CD4-positive, alpha-beta memory T cell (primary cell): Measurements from ENCODE around the gene HID1. TPM values are rescaled to one million over a fixed set of nuclear protein-coding genes. Genes with fewer than 3 reads are reported as not detected.
"Not testable (repeated sequence)": the region's sequence is repeated elsewhere in the genome, so short reads cannot be mapped to it uniquely, and the experiment has no call there.

ENCODE experiments used
- CTCF ChIA-PET: fragments of 350-600 bp; sonication (Branson Sonifier 250); formaldehyde crosslinking; loops from one replicate; lab custom pipeline; 2021; ENCODE audit warnings: inconsistent platforms; ENCODE audit not compliant: partially characterized antibody; lab: Charles Lee
- POLR2A ChIA-PET: fragments of 350-600 bp; sonication (Branson Sonifier 250); formaldehyde crosslinking; loops from one replicate; lab custom pipeline; 2021; ENCODE audit not compliant: partially characterized antibody; lab: Charles Lee
- DNase-seq, 5 donors: peaks; one replicate each; pipeline versions ENCODE4 v3.0.0 to v3.0.0-alpha.2; 2020 to 2022; ENCODE audit warnings: mixed read lengths in 1 of 5
- H3K27ac ChIP-seq: one replicate; pipeline ENCODE4 v1.7.0; 2013; ENCODE audit warnings: low read depth, low read length
- H3K27me3 ChIP-seq: 2 replicates; pipeline ENCODE4 v1.7.0; 2013; ENCODE audit warnings: mild to moderate bottlenecking, low read length, moderate library complexity; ENCODE audit not compliant: insufficient read depth
- H3K36me3 ChIP-seq: 2 replicates; pipeline ENCODE4 v1.7.0; 2013; ENCODE audit warnings: mild to moderate bottlenecking, low read length, moderate library complexity; ENCODE audit not compliant: insufficient read depth
- H3K4me1 ChIP-seq: 2 replicates; pipeline ENCODE4 v1.7.0; 2013; ENCODE audit warnings: mild to moderate bottlenecking, low read length, moderate library complexity; ENCODE audit not compliant: insufficient read depth
- H3K4me3 ChIP-seq, 2 donors: one replicate each; pipeline ENCODE4 v1.7.0; 2013; ENCODE audit warnings: low read length in 2 of 2, mild to moderate bottlenecking in 1 of 2
- H3K9me3 ChIP-seq, 2 donors: one replicate each; pipeline ENCODE4 v1.7.0; 2013; ENCODE audit warnings: low read length in 2 of 2, control low read depth in 1 of 2; ENCODE audit not compliant: control insufficient read depth in 1 of 2
- H3K27ac Mint-ChIP-seq, 7 donors: one replicate each; pipeline ENCODE4 v1.8.0; 2020 to 2021; ENCODE audit warnings: mixed read lengths in 7 of 7, mild to moderate bottlenecking in 6 of 7, inconsistent platforms in 3 of 7, moderate library complexity in 3 of 7
- H3K27me3 Mint-ChIP-seq, 2 donors: one replicate each; pipeline ENCODE4 v1.8.0; 2020 to 2021; ENCODE audit warnings: mixed read lengths in 2 of 2
- H3K36me3 Mint-ChIP-seq, 2 donors: one replicate each; pipeline ENCODE4 v1.8.0; 2020 to 2021; ENCODE audit warnings: mixed read lengths in 2 of 2, inconsistent platforms in 1 of 2, mild to moderate bottlenecking in 1 of 2
- H3K4me1 Mint-ChIP-seq, 4 donors: one replicate each; pipeline ENCODE4 v1.8.0; 2020 to 2021; ENCODE audit warnings: mixed read lengths in 4 of 4, mild to moderate bottlenecking in 1 of 4
- H3K4me3 Mint-ChIP-seq, 8 donors: one replicate each; pipeline ENCODE4 v1.8.0; 2020 to 2021; ENCODE audit warnings: mixed read lengths in 8 of 8, mild to moderate bottlenecking in 7 of 8, moderate library complexity in 6 of 8, inconsistent platforms in 3 of 8
- H3K9me3 Mint-ChIP-seq, 8 donors: one replicate each; pipeline ENCODE4 v1.8.0; 2020 to 2021; ENCODE audit warnings: mixed read lengths in 8 of 8, mild to moderate bottlenecking in 5 of 8, inconsistent platforms in 3 of 8, moderate library complexity in 1 of 8
- intact Hi-C: fragments of 100-400 bp; cut with micrococcal nuclease; formaldehyde crosslinking; loops from one replicate; pipeline ENCODE4 v1.15.1; 2023
- polyA plus RNA-seq, 2 donors: library from polyadenylated mRNA; unstranded; fragments of 300-500 nt; fragmentation: Illumina TruSeq; gene quantifications; one replicate each; pipeline ENCODE4 v1.2.3, GENCODE V29; 2021
- total RNA-seq, 2 experiments: library from RNA; stranded (reverse); gene quantifications; one replicate each; pipeline ENCODE4 v1.2.3, GENCODE V29; 2021

HID1 gene
- total and polyA plus RNA-seq, 4 experiments from 2014 or later = 3.0 to 19.5 (median 11.3) TPM

GRCh38 chr17:75006653-75007052 lies 34.1 kb upstream of the HID1 start:
- no peak overlapping the region for H3K4me3 Mint-ChIP-seq
- CTCF ChIA-PET = interaction anchor here (1.2 to 9.5 kb wide), 3 partner anchors 21 to 44 kb away, joined by 3 to 89 read pairs (median 4); no protein-coding TSS in a partner anchor
- H3K4me1 Mint-ChIP-seq = peaks cover 0 to under 1% (median 0%) of the 10 kb centered on the region in 4 donors

DNA sequence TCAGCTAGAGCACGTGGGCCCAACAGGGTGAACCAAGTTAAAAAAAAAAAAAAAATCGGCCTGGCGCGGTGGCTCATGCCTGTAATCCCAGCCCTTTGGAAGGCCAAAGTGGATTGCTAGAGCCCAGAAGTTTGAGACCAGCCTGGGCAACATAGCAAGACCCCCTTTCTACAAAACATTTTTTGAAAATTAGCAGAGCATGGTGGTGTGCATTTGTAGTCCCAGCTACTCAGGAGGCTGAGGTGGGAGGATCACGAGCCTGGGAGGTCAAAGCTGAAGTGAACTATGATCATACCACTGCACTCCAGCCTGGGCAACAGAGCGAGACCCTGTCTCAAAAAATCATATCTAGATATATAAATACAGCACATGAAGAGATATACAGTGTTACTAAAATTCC lies 33.5 kb upstream of the HID1 start:
- H3K27me3 ChIP-seq, H3K4me1 Mint-ChIP-seq, H3K4me1 ChIP-seq, H3K27ac ChIP-seq, H3K27me3 Mint-ChIP-seq, H3K36me3 ChIP-seq, H3K4me3 ChIP-seq, H3K9me3 Mint-ChIP-seq, H3K36me3 Mint-ChIP-seq, H3K9me3 ChIP-seq, H3K27ac Mint-ChIP-seq, DNase-seq: not testable (repeated sequence)
- peak overlapping the region in 1 of 8 donors; percentile 7 for H3K4me3 Mint-ChIP-seq
- ChIA-PET POLR2A (interaction anchor here (0.6 to 1.5 kb wide), 4 partner anchors 18 to 44 kb away, joined by 3 to 6 read pairs (median 4); no protein-coding TSS in a partner anchor), CTCF (interaction anchor here (0.6 to 9.5 kb wide), 3 partner anchors 20 to 44 kb away, joined by 3 to 89 read pairs (median 3); no protein-coding TSS in a partner anchor)
- intact Hi-C loops = loop anchor here (1.0 kb wide), 1 partner anchor 45 kb away; no protein-coding TSS in a partner anchor

More at GRCh38 chr17:75006653-75007052, 34.1 kb upstream of the HID1 start:
- Histone ChIP-seq H3K4me3 (no peak overlapping the region), H3K27me3 (no peaks in the 10 kb centered on the region), H3K9me3 (no peaks in the 10 kb centered on the region), H3K36me3 (no peaks in the 10 kb centered on the region), H3K27ac (no peak overlapping the region), H3K4me1 (peaks cover under 1% of the 10 kb centered on the region)
- DNase-seq = no peak
- Mint-ChIP-seq H3K27me3 (peaks cover 2% of the 10 kb centered on the region in 2 donors), H3K36me3 (no peaks in the 10 kb centered on the region), H3K27ac (no peak overlapping the region), H3K9me3 (no peaks in the 10 kb centered on the region)
- POLR2A ChIA-PET = interaction anchor here (0.6 to 1.5 kb wide), 4 partner anchors 19 to 45 kb away, joined by 3 to 6 read pairs (median 3); partner anchors contain the start of gene CDR2L
- intact Hi-C loops = loop anchor here (1.0 kb wide), 1 partner anchor 45 kb away; no protein-coding TSS in a partner anchor

DNA sequence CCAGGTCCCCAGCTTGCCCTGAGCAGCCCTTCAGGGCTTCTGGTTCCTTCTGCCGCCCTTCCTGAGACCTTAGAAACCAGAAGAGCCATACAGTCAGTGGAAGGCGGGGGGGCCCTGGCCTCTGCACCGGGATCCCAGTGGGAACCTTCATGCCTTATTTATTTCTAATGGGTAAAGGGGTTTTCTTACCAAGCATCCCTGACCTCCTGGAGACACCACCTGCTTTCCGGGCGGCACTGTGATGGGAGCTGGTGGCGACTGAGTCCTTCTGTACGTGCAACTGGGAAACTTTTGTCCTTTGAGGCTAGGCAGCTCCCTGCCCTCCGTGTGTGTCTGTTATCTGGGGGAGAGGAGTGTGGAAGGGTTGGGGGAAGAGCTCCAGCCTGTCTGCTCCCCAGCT lies 32.7 kb upstream of the HID1 start:
- DNase-seq = no peak
- no peak overlapping the region for H3K4me3 Mint-ChIP-seq
- no peaks in the 10 kb centered on the region for H3K36me3 ChIP-seq
- H3K27ac ChIP-seq = no peak overlapping the region
- no peaks in the 10 kb centered on the region for H3K9me3 ChIP-seq
- H3K36me3 Mint-ChIP-seq = no peaks in the 10 kb centered on the region
- ChIA-PET POLR2A (interaction anchor here (1.0 kb wide), 1 partner anchor 17 kb away, joined by 4 read pairs; no protein-coding TSS in a partner anchor), CTCF (interaction anchor here (0.6 to 9.5 kb wide), 3 partner anchors 20 to 43 kb away, joined by 3 to 89 read pairs (median 3); no protein-coding TSS in a partner anchor)
- H3K4me3 ChIP-seq = no peak overlapping the region
- peaks cover 2% of the 10 kb centered on the region in 2 donors for H3K27me3 Mint-ChIP-seq
- intact Hi-C loops = no loop called here
- H3K9me3 Mint-ChIP-seq = no peaks in the 10 kb centered on the region
- H3K27me3 ChIP-seq = no peaks in the 10 kb centered on the region
- H3K27ac Mint-ChIP-seq = no peak overlapping the region
- no peaks in the 10 kb centered on the region for H3K4me1 ChIP-seq
- H3K4me1 Mint-ChIP-seq = no peaks in the 10 kb centered on the region

- ChIA-PET CTCF (interaction anchor here (1.1 to 1.5 kb wide), 2 partner anchors 8 to 42 kb away, joined by 3 to 4 read pairs; partner anchors contain the start of gene MRPL58), POLR2A (interaction anchor here (1.9 kb wide), 1 partner anchor 9 kb away, joined by 6 read pairs; no protein-coding TSS in a partner anchor)
- peaks cover 2% of the 10 kb centered on the region in 2 donors for H3K27me3 Mint-ChIP-seq
- H3K4me1 Mint-ChIP-seq = no peaks in the 10 kb centered on the region
- no peak overlapping the region for H3K4me3 ChIP-seq
- no peaks in the 10 kb centered on the region for H3K36me3 ChIP-seq
- no peak overlapping the region for H3K4me3 Mint-ChIP-seq
- intact Hi-C loops = no loop called here
- H3K9me3 ChIP-seq = no peaks in the 10 kb centered on the region
- no peak for DNase-seq
- no peaks in the 10 kb centered on the region for H3K27me3 ChIP-seq
- no peaks in the 10 kb centered on the region for H3K36me3 Mint-ChIP-seq
- no peaks in the 10 kb centered on the region for H3K4me1 ChIP-seq
- no peaks in the 10 kb centered on the region for H3K9me3 Mint-ChIP-seq
- H3K27ac Mint-ChIP-seq = no peak overlapping the region
- H3K27ac ChIP-seq = no peak overlapping the region
Observed at GRCh38 chr17:75004371-75004770, 31.8 kb upstream of the HID1 start.

DNA sequence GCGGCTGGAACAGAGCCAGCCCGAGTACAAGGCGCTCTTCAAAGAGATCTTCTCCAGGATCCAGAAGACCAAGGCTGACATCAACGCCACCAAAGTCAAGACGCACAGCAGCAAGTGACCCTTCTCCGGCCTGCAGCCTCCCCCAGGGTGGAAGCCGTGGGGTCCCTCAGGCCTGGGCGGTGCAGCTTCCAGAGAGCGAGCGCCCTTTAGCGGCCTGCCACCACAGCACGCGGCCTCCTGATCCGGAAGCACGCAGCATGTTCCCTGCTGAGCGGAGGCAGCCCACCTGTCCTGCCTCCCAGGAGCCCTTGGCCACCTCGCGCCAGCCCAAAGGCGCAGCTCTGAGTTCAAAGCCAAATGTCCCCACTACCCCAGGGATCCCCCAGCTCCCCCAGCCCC lies 31.4 kb upstream of the HID1 start:
- Mint-ChIP-seq H3K4me1 (peaks cover 0 to under 1% (median 0%) of the 10 kb centered on the region in 4 donors), H3K36me3 (no peaks in the 10 kb centered on the region)
- CTCF ChIA-PET = interaction anchor here (0.8 to 1.5 kb wide), 3 partner anchors 9 to 43 kb away, joined by 3 to 4 read pairs (median 3); partner anchors contain the start of gene MRPL58

DNA sequence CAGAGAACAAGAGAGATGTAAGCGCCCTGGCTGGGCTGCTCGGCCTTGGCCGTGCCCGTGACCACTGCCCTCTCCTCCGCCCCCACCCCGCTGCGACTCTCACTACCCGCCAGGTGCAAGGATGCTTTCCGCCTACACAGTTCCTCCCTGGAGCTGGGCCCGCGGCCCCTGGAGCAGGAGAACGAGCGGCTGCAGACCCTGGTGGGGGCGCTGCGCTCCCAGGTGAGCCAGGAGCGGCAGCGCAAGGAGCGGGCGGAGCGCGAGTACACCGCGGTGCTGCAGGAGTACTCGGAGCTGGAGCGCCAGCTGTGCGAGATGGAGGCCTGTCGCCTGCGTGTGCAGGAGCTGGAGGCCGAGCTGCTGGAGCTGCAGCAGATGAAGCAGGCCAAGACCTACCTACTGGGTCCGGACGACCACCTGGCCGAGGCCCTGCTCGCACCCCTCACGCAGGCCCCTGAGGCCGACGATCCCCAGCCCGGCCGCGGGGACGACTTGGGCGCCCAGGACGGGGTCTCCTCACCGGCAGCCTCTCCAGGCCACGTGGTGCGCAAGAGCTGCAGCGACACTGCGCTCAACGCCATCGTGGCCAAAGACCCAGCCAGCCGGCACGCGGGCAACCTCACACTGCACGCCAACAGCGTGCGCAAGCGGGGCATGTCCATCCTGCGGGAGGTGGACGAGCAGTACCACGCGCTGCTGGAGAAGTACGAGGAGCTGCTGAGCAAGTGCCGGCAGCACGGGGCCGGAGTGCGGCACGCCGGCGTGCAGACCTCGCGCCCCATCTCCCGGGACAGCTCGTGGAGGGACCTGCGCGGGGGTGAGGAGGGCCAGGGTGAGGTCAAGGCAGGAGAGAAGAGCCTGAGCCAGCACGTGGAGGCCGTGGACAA lies 30.8 kb upstream of the HID1 start:
- POLR2A ChIA-PET = interaction anchor here (1.0 to 1.9 kb wide), 2 partner anchors 10 to 16 kb away, joined by 3 to 6 read pairs; partner anchors contain the start of gene CDR2L
- H3K4me1 Mint-ChIP-seq = peaks cover 0 to 6% (median 4%) of the 10 kb centered on the region in 4 donors
- no peak overlapping the region for H3K27ac ChIP-seq
- H3K9me3 Mint-ChIP-seq = no peaks in the 10 kb centered on the region
- no peaks in the 10 kb centered on the region for H3K36me3 Mint-ChIP-seq
- H3K4me3 Mint-ChIP-seq = no peak overlapping the region
- no peaks in the 10 kb centered on the region for H3K4me1 ChIP-seq
- no peaks in the 10 kb centered on the region for H3K9me3 ChIP-seq
- no peak overlapping the region for H3K27ac Mint-ChIP-seq
- intact Hi-C loops = no loop called here
- DNase-seq = no peak
- peaks cover 2% of the 10 kb centered on the region in 2 donors for H3K27me3 Mint-ChIP-seq
- no peaks in the 10 kb centered on the region for H3K36me3 ChIP-seq
- CTCF ChIA-PET = interaction anchor here (0.8 to 1.5 kb wide), 3 partner anchors 9 to 42 kb away, joined by 3 to 4 read pairs (median 3); partner anchors contain the start of gene MRPL58
- no peaks in the 10 kb centered on the region for H3K27me3 ChIP-seq
- H3K4me3 ChIP-seq = no peak overlapping the region

More for the DNA sequence above, 31.4 kb upstream of the HID1 start:
- H3K4me1 ChIP-seq = no peaks in the 10 kb centered on the region
- H3K9me3 ChIP-seq = no peaks in the 10 kb centered on the region
- no peaks in the 10 kb centered on the region for H3K9me3 Mint-ChIP-seq
- H3K27me3 Mint-ChIP-seq = peaks cover 2% of the 10 kb centered on the region in 2 donors
- H3K27ac ChIP-seq = no peak overlapping the region
- H3K27me3 ChIP-seq = no peaks in the 10 kb centered on the region
- no peak overlapping the region for H3K27ac Mint-ChIP-seq
- no peak overlapping the region for H3K4me3 Mint-ChIP-seq
- H3K36me3 ChIP-seq = no peaks in the 10 kb centered on the region
- no peak overlapping the region for H3K4me3 ChIP-seq
- DNase-seq = no peak
- intact Hi-C loops = no loop called here
- POLR2A ChIA-PET = interaction anchor here (1.9 kb wide), 1 partner anchor 9 kb away, joined by 6 read pairs; no protein-coding TSS in a partner anchor
